ENCODE data around the gene PRAMEF20.

The PRAMEF20 gene

GRCh38 chr1:13456904-13457532 lies 46.8 kb downstream of the PRAMEF20 start:
- DNase-seq, result no peak
- intact Hi-C loops (cut with DNase I), result no loop called here

- intact Hi-C loops (cut with DNase I), result no loop called here
- no peak for DNase-seq
These were observed 51.7 kb downstream of the PRAMEF20 start for GRCh38 chr1:13461977-13462376.

- intact Hi-C loops (cut with DNase I), result no loop called here
- DNase-seq, result no peak
These were observed 52.4 kb downstream of the PRAMEF20 start for GRCh38 chr1:13462682-13463081.

GRCh38 chr1:13465515-13465914 lies 55.3 kb downstream of the PRAMEF20 start:
- no peak for DNase-seq
- intact Hi-C loops (cut with DNase I), result no loop called here

GRCh38 chr1:13469343-13469742 lies 59.1 kb downstream of the PRAMEF20 start:
- peak in 5 of 42 donors; percentile 6 to 16 (median 14) for DNase-seq
- intact Hi-C loops (cut with DNase I), result no loop called here

Data from head of caudate nucleus (tissue), 42 donors.